SK-N-SH (cell line): Measurements from ENCODE around the gene NEU2. TPM values are rescaled to one million over a fixed set of nuclear protein-coding genes. Genes with fewer than 3 reads are reported as not detected.

Source experiments
- CTCF ChIA-PET: fragments of 300-600, 350-600 bp; formaldehyde crosslinking; extraction: SDS; loops from one replicate; lab custom pipeline; 2021; lab: Yijun Ruan, JAX
- POLR2A ChIA-PET: fragments of 350-600 bp; sonication (Branson Sonifier 250); formaldehyde crosslinking; extraction: SDS; loops from one replicate; lab custom pipeline; 2020; ENCODE audit warnings: antibody characterized with exemption, inconsistent platforms; lab: Yijun Ruan, JAX
- DNase-seq: peaks from one replicate; pipeline ENCODE4 v3.0.0; 2012
- H2AFZ ChIP-seq: fragments of 200-600 bp; sonication (generic); 2 replicates; pipeline ENCODE4 v1.8.1; 2016; ENCODE audit warnings: antibody characterized with exemption, mild to moderate bottlenecking, low read depth
- H3F3A ChIP-seq: fragments of 200-600 bp; sonication (generic); replicated peaks from 2 replicates; pipeline ENCODE3; 2016; ENCODE audit warnings: antibody characterized with exemption, mild to moderate bottlenecking; ENCODE audit not compliant: insufficient read depth
- H3K27ac ChIP-seq, 2 experiments: fragments of 200-500 bp in 1 of 2; fragments of 200-600 bp in 1 of 2; sonication (Bioruptor generic) in 1 of 2; sonication (generic), shearing (Covaris generic) in 1 of 2; 2 replicates each; pipeline versions ENCODE4 v1.5.1 to v1.6.1; 2014 to 2016; ENCODE audit warnings: low read depth in 2 of 2, inconsistent platforms in 1 of 2, low read length in 1 of 2, mild to moderate bottlenecking in 1 of 2, mixed read lengths in 1 of 2
- H3K27me3 ChIP-seq: fragments of 200-600 bp; sonication (generic), shearing (Covaris generic); 2 replicates; pipeline ENCODE4 v1.6.1; 2016; ENCODE audit warnings: mixed run types; ENCODE audit not compliant: insufficient read depth
- H3K36me3 ChIP-seq, 2 experiments: fragments of 200-500 bp in 1 of 2; fragments of 200-600 bp in 1 of 2; sonication (Bioruptor generic) in 1 of 2; sonication (generic) in 1 of 2; replicated peaks in 1 of 2; 2 replicates each; pipeline versions ENCODE3 to v1.5.1; 2014 to 2016; ENCODE audit warnings: low read length in 1 of 2, mild to moderate bottlenecking in 1 of 2; ENCODE audit not compliant: insufficient read depth in 2 of 2, control insufficient read depth in 1 of 2
- H3K4me1 ChIP-seq, 2 experiments: fragments of 200-500 bp in 1 of 2; fragments of 200-600 bp in 1 of 2; sonication (Bioruptor generic) in 1 of 2; sonication (generic), shearing (Covaris generic) in 1 of 2; 2 replicates each; pipeline versions ENCODE4 v1.5.1 to v1.6.1; 2014 to 2016; ENCODE audit warnings: low read depth in 1 of 2, low read length in 1 of 2, mixed run types in 1 of 2; ENCODE audit not compliant: insufficient read depth in 2 of 2, control insufficient read depth in 1 of 2
- H3K4me2 ChIP-seq: fragments of 200-600 bp; sonication (generic), shearing (Covaris generic); 2 replicates; pipeline ENCODE4 v1.6.1; 2017; ENCODE audit warnings: mixed run types
- H3K4me3 ChIP-seq, 2 experiments: fragments of 200-500 bp in 1 of 2; fragments of 200-600 bp in 1 of 2; sonication (Bioruptor generic) in 1 of 2; sonication (generic), shearing (Covaris generic) in 1 of 2; 2 replicates each; pipeline versions ENCODE4 v1.5.1 to v1.8.1; 2014 to 2016; ENCODE audit warnings: low read depth in 2 of 2, inconsistent platforms in 1 of 2, low read length in 1 of 2, mild to moderate bottlenecking in 1 of 2, mixed read lengths in 1 of 2, moderate library complexity in 1 of 2
- H3K79me2 ChIP-seq: fragments of 200-600 bp; sonication (generic); 2 replicates; pipeline ENCODE4 v1.8.1; 2017; ENCODE audit warnings: mild to moderate bottlenecking; ENCODE audit not compliant: insufficient read depth
- H3K9ac ChIP-seq: fragments of 200-600 bp; sonication (generic); 2 replicates; pipeline ENCODE4 v1.6.1; 2017; ENCODE audit warnings: mixed run types
- H3K9me2 ChIP-seq: fragments of 200-600 bp; sonication (generic); 2 replicates; pipeline ENCODE4 v1.6.1; 2017; ENCODE audit warnings: mixed run types
- H3K9me3 ChIP-seq: fragments of 200-600 bp; sonication (generic); 2 replicates; pipeline ENCODE4 v1.6.1; 2017; ENCODE audit warnings: mixed run types, mild to moderate bottlenecking, moderate library complexity
- H4K20me1 ChIP-seq: fragments of 200-600 bp; sonication (generic); 2 replicates; pipeline ENCODE4 v1.6.1; 2017; ENCODE audit warnings: mild to moderate bottlenecking, mixed run types; ENCODE audit not compliant: insufficient read depth
- EZH2phosphoT487 ChIP-seq: fragments of 200-600 bp; sonication (generic); IDR thresholded peaks from 2 replicates; pipeline ENCODE4 v1.6.1; 2017; ENCODE audit warnings: low read depth, mixed run types, mild to moderate bottlenecking, antibody characterized with exemption, moderate library complexity, borderline replicate concordance
- FOSL2 ChIP-seq: IDR thresholded peaks from 2 replicates; pipeline ENCODE4 v1.4.0; 2012; ENCODE audit warnings: low read depth, mild to moderate bottlenecking, moderate library complexity, borderline replicate concordance
- FOXJ3 ChIP-seq: sonication (generic); formaldehyde crosslinking; IDR thresholded peaks from 2 replicates; pipeline ENCODE4 v1.5.1; 2020; ENCODE audit warnings: mild to moderate bottlenecking, missing genetic modification reagents
- NFIC ChIP-seq: IDR thresholded peaks from 2 replicates; pipeline ENCODE4 v1.4.0; 2012; ENCODE audit warnings: borderline replicate concordance
- RAD21 ChIP-seq: IDR thresholded peaks from 2 replicates; pipeline ENCODE4 v1.6.1; 2012; ENCODE audit warnings: mild to moderate bottlenecking, low read length
- WGBS: methylation state at CpG from one replicate; pipeline ENCODE4 v1.1.6; 2017; ENCODE audit warnings: low lambda C conversion rate; 5-methylcytosine and 5-hydroxymethylcytosine counted together
- polyA plus RNA-seq, 3 experiments: library from polyadenylated mRNA; depleted of rRNA; stranded (reverse); fragments of >200 nt; gene quantifications; 2 replicates each; pipeline ENCODE4 v1.2.3, GENCODE V29; 2012
- TF ChIP-seq, protein P1 (sequence below): fragments of 200-600 bp; sonication (generic); IDR thresholded peaks from 2 replicates; pipeline ENCODE4 v1.6.1; 2017; ENCODE audit warnings: antibody characterized with exemption, mild to moderate bottlenecking, moderate library complexity
- TF ChIP-seq, protein P2 (sequence below): fragments of 150-350 bp; IDR thresholded peaks from 2 replicates; pipeline ENCODE4 v1.6.1; 2016; ENCODE audit warnings: mild to moderate bottlenecking, low read depth, low read length
- TF ChIP-seq, protein P3 (sequence below): IDR thresholded peaks from 2 replicates; pipeline ENCODE4 v1.6.1; 2012; ENCODE audit warnings: mild to moderate bottlenecking, low read depth, low read length, moderate library complexity

The NEU2 gene
- polyA plus RNA-seq, 1 of the 3 experiments (the other 2 are of a cell fraction): not detected

DNA sequence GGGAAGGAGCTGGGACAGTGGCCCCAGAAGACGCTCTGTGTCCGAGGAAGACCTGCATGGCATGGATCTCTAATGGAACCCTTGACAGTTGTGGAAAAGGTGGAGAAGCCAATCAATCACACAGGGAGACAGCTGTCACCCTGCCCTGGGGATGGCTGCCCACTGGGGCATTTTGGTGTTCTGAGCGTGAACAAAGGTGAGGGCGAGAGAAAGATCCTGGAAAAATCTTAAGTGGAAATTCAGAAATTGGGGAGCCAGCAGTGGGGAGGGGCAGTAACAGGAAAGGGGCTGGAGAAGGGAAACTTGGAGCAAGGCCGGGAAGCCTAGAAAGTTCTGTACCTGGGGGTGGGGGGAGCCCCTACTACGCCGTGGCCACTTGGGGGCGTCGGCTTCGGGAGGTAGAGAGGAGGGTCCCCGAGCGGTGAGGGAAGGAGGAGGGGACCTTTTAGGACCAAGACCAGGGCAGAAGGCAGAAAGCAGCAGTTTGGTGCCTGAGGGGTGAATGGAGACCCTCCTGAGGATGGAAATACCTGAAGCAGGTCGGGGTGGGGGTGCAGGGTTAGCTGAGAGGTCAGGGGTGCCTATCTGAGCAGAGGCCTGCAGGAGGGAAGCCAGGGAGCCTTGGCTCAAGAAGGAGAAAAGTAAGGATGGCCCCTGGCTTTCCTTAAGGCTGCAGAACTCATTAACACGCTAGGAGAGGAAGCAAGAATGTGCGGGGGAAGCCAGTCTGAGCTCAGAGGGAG, 49.4 kb upstream of the NEU2 start:
- peaks cover 3% of the 10 kb centered on the region for H3F3A ChIP-seq
- no peaks in the 10 kb centered on the region for H4K20me1 ChIP-seq
- no peak for DNase-seq
- no peaks in the 10 kb centered on the region for H3K79me2 ChIP-seq
- TF ChIP-seq, protein P1, sequence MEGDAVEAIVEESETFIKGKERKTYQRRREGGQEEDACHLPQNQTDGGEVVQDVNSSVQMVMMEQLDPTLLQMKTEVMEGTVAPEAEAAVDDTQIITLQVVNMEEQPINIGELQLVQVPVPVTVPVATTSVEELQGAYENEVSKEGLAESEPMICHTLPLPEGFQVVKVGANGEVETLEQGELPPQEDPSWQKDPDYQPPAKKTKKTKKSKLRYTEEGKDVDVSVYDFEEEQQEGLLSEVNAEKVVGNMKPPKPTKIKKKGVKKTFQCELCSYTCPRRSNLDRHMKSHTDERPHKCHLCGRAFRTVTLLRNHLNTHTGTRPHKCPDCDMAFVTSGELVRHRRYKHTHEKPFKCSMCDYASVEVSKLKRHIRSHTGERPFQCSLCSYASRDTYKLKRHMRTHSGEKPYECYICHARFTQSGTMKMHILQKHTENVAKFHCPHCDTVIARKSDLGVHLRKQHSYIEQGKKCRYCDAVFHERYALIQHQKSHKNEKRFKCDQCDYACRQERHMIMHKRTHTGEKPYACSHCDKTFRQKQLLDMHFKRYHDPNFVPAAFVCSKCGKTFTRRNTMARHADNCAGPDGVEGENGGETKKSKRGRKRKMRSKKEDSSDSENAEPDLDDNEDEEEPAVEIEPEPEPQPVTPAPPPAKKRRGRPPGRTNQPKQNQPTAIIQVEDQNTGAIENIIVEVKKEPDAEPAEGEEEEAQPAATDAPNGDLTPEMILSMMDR: no peak
- TF ChIP-seq, protein P2, sequence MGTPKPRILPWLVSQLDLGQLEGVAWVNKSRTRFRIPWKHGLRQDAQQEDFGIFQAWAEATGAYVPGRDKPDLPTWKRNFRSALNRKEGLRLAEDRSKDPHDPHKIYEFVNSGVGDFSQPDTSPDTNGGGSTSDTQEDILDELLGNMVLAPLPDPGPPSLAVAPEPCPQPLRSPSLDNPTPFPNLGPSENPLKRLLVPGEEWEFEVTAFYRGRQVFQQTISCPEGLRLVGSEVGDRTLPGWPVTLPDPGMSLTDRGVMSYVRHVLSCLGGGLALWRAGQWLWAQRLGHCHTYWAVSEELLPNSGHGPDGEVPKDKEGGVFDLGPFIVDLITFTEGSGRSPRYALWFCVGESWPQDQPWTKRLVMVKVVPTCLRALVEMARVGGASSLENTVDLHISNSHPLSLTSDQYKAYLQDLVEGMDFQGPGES: no peak
- no peak for TF ChIP-seq NFIC
- no peak for TF ChIP-seq EZH2phosphoT487
- TF ChIP-seq FOXJ3: no peak
- no peak for TF ChIP-seq FOSL2
- no peak for TF ChIP-seq RAD21
- TF ChIP-seq, protein P3, sequence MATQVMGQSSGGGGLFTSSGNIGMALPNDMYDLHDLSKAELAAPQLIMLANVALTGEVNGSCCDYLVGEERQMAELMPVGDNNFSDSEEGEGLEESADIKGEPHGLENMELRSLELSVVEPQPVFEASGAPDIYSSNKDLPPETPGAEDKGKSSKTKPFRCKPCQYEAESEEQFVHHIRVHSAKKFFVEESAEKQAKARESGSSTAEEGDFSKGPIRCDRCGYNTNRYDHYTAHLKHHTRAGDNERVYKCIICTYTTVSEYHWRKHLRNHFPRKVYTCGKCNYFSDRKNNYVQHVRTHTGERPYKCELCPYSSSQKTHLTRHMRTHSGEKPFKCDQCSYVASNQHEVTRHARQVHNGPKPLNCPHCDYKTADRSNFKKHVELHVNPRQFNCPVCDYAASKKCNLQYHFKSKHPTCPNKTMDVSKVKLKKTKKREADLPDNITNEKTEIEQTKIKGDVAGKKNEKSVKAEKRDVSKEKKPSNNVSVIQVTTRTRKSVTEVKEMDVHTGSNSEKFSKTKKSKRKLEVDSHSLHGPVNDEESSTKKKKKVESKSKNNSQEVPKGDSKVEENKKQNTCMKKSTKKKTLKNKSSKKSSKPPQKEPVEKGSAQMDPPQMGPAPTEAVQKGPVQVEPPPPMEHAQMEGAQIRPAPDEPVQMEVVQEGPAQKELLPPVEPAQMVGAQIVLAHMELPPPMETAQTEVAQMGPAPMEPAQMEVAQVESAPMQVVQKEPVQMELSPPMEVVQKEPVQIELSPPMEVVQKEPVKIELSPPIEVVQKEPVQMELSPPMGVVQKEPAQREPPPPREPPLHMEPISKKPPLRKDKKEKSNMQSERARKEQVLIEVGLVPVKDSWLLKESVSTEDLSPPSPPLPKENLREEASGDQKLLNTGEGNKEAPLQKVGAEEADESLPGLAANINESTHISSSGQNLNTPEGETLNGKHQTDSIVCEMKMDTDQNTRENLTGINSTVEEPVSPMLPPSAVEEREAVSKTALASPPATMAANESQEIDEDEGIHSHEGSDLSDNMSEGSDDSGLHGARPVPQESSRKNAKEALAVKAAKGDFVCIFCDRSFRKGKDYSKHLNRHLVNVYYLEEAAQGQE: no peak
- TF ChIP-seq, all 33 proteins: peak for 0
- ChIA-PET CTCF (interaction anchor here (0.7 kb wide), 1 partner anchor 1721 kb away, joined by 3 read pairs; no protein-coding TSS in a partner anchor), POLR2A (no interaction called here)
- no peaks in the 10 kb centered on the region for H3K9me3 ChIP-seq
- H3K9ac ChIP-seq: no peak overlapping the region
- H3K36me3 ChIP-seq: no peaks in the 10 kb centered on the region
- WGBS: 65% methylated on average over 15 of the region's 15 CpGs
- H3K4me3 ChIP-seq: no peak overlapping the region
- H2AFZ ChIP-seq: no peak overlapping the region
- H3K27me3 ChIP-seq: no peaks in the 10 kb centered on the region
- H3K9me2 ChIP-seq: no peaks in the 10 kb centered on the region
- no peak overlapping the region for H3K27ac ChIP-seq
- H3K4me2 ChIP-seq: no peak overlapping the region
- peaks cover 0 to 13% of the 10 kb centered on the region in 2 experiments; a peak in 1 of 4 replicates for H3K4me1 ChIP-seq
